GM23338 (cell line): ENCODE results near the gene TMPRSS13. TPM values are rescaled to one million over a fixed set of nuclear protein-coding genes. Genes with fewer than 3 reads are reported as not detected.

Experiments
- ATAC-seq: fragments of 200-7000 bp; cut with Tn5 transposase; 3 replicates; pipeline ENCODE4 v1.9.1; 2020
- DNase-seq: peaks from one replicate; pipeline ENCODE4 v3.0.0-alpha.2; 2015; ENCODE audit warnings: low spot score
- H2AFZ ChIP-seq: fragments of 200-600 bp; sonication (generic); 2 replicates; pipeline ENCODE4 v1.8.0; 2016; ENCODE audit warnings: antibody characterized with exemption, mild to moderate bottlenecking, moderate library complexity
- H3F3A ChIP-seq: fragments of 200-600 bp; sonication (generic); replicated peaks from 2 replicates; pipeline ENCODE4 v1.8.0; 2017; ENCODE audit warnings: antibody characterized with exemption, mixed run types, low read depth
- H3K27ac ChIP-seq: fragments of 200-600 bp; sonication (generic); 2 replicates; pipeline ENCODE4 v1.6.1; 2016; ENCODE audit warnings: low read depth
- H3K27me3 ChIP-seq: fragments of 200-600 bp; sonication (generic); 2 replicates; pipeline ENCODE4 v1.8.0; 2016; ENCODE audit warnings: mild to moderate bottlenecking, mixed run types, moderate library complexity; ENCODE audit not compliant: insufficient read depth
- H3K36me3 ChIP-seq: fragments of 200-600 bp; sonication (generic); 2 replicates; pipeline ENCODE4 v1.8.0; 2016; ENCODE audit warnings: mild to moderate bottlenecking; ENCODE audit not compliant: insufficient read depth
- H3K4me1 ChIP-seq: fragments of 200-600 bp; sonication (generic); 2 replicates; pipeline ENCODE4 v1.8.0; 2016; ENCODE audit warnings: mild to moderate bottlenecking, moderate library complexity; ENCODE audit not compliant: insufficient read depth
- H3K4me2 ChIP-seq: fragments of 200-600 bp; sonication (generic); 2 replicates; pipeline ENCODE4 v1.7.1; 2017; ENCODE audit warnings: mixed run types
- H3K4me3 ChIP-seq: fragments of 200-600 bp; sonication (generic); 2 replicates; pipeline ENCODE4 v1.6.1; 2016; ENCODE audit warnings: mixed run types
- H3K79me2 ChIP-seq: fragments of 200-600 bp; sonication (generic); replicated peaks from 2 replicates; pipeline ENCODE4 v1.8.0; 2017; ENCODE audit warnings: mild to moderate bottlenecking; ENCODE audit not compliant: insufficient read depth
- H3K9me2 ChIP-seq: fragments of 200-600 bp; sonication (generic); 2 replicates; pipeline ENCODE4 v1.8.0; 2017; ENCODE audit not compliant: insufficient read depth
- H4K20me1 ChIP-seq: fragments of 200-600 bp; sonication (generic); replicated peaks from 2 replicates; pipeline ENCODE4 v1.8.0; 2017; ENCODE audit warnings: mild to moderate bottlenecking; ENCODE audit not compliant: insufficient read depth
- H3K27ac Mint-ChIP-seq: 2 replicates; pipeline ENCODE4 v1.8.0; 2020; ENCODE audit warnings: inconsistent platforms, mild to moderate bottlenecking, moderate library complexity, mixed read lengths
- H3K27me3 Mint-ChIP-seq: 3 replicates; pipeline ENCODE4 v1.8.0; 2022; ENCODE audit warnings: low read depth, mild to moderate bottlenecking, moderate library complexity, mixed read lengths, inconsistent platforms; ENCODE audit not compliant: insufficient read depth, poor library complexity
- H3K36me3 Mint-ChIP-seq: 3 replicates; pipeline ENCODE4 v1.8.0; 2021; ENCODE audit warnings: low read depth, mild to moderate bottlenecking, inconsistent platforms, moderate library complexity, mixed read lengths
- H3K4me1 Mint-ChIP-seq: 3 replicates; pipeline ENCODE4 v1.8.0; 2020; ENCODE audit warnings: mild to moderate bottlenecking, inconsistent platforms, mixed read lengths
- H3K4me3 Mint-ChIP-seq: 3 replicates; pipeline ENCODE4 v1.8.0; 2021; ENCODE audit warnings: moderate library complexity, mild to moderate bottlenecking, inconsistent platforms, mixed read lengths
- H3K9me3 Mint-ChIP-seq: 3 replicates; pipeline ENCODE4 v1.8.0; 2020; ENCODE audit warnings: moderate library complexity, mild to moderate bottlenecking, inconsistent platforms, mixed read lengths
- CREB1 ChIP-seq: fragments of 250-450 bp; sonication (Bioruptor Pico); IDR thresholded peaks from 2 replicates; pipeline ENCODE4 v1.5.0; 2020; ENCODE audit warnings: low read depth, mild to moderate bottlenecking, moderate library complexity
- EZH2 ChIP-seq: fragments of 200-600 bp; sonication (generic); IDR thresholded peaks from one replicate; pipeline ENCODE4 v1.8.0; 2017; ENCODE audit warnings: antibody characterized with exemption, mild to moderate bottlenecking, low read depth; ENCODE audit not compliant: unreplicated experiment
- EZH2phosphoT487 ChIP-seq: fragments of 200-600 bp; sonication (generic); IDR thresholded peaks from one replicate; pipeline ENCODE4 v1.8.1; 2018; ENCODE audit warnings: antibody characterized with exemption; ENCODE audit not compliant: unreplicated experiment
- JUNB ChIP-seq: IDR thresholded peaks from one replicate; pipeline ENCODE4 v1.6.1; 2016; ENCODE audit warnings: antibody characterized with exemption; ENCODE audit not compliant: unreplicated experiment
- NANOG ChIP-seq: IDR thresholded peaks from 2 replicates; pipeline ENCODE4 v1.6.1; 2016; ENCODE audit warnings: antibody characterized with exemption, borderline replicate concordance
- POLR2AphosphoS5 ChIP-seq: IDR thresholded peaks from 2 replicates; pipeline ENCODE4 v1.6.1; 2016; ENCODE audit warnings: antibody characterized with exemption, low read depth
- STAT1 ChIP-seq: IDR thresholded peaks from one replicate; pipeline ENCODE4 v1.6.1; 2016; ENCODE audit warnings: antibody characterized with exemption; ENCODE audit not compliant: unreplicated experiment
- ZNF114 ChIP-seq: fragments of 250-450 bp; sonication (Bioruptor Pico); IDR thresholded peaks from 2 replicates; pipeline ENCODE4 v1.5.0; 2020; ENCODE audit warnings: mild to moderate bottlenecking, moderate library complexity
- ZNF331 ChIP-seq: fragments of 250-450 bp; sonication (Bioruptor Pico); IDR thresholded peaks from 2 replicates; pipeline ENCODE4 v1.5.0; 2020; ENCODE audit warnings: low read depth, mild to moderate bottlenecking, moderate library complexity
- polyA plus RNA-seq: library from polyadenylated mRNA; unstranded; fragments of >200 nt; fragmentation: Nextera tagmentation; extraction: Ambion mirVana; gene quantifications from 2 replicates; pipeline ENCODE4 v1.2.1, GENCODE V29; 2016
- total RNA-seq: library from RNA; depleted of rRNA; stranded (reverse); fragments of >200 nt; shearing (Covaris generic); gene quantifications from 2 replicates; pipeline ENCODE4 v1.2.3, GENCODE V29; 2014
- TF ChIP-seq, protein P1 (sequence below), 2 experiments: fragments of 200-600 bp in 1 of 2; sonication (generic) in 1 of 2; conservative IDR thresholded peaks; 2 replicates each; pipeline versions ENCODE4 v1.5.1 to v1.6.1; 2016 to 2017; ENCODE audit warnings: antibody characterized with exemption in 2 of 2, low read depth in 2 of 2, mild to moderate bottlenecking in 2 of 2, moderate library complexity in 1 of 2
- TF ChIP-seq, protein P2 (sequence below): fragments of 250-450 bp; sonication (Bioruptor Pico); IDR thresholded peaks from 2 replicates; pipeline ENCODE4 v1.5.0; 2020; ENCODE audit warnings: mild to moderate bottlenecking, moderate library complexity
- TF ChIP-seq, protein P3 (sequence below): IDR thresholded peaks from one replicate; pipeline ENCODE4 v1.6.1; 2018; ENCODE audit warnings: antibody characterized with exemption; ENCODE audit not compliant: unreplicated experiment
- TF ChIP-seq, protein P4 (sequence below): IDR thresholded peaks from 2 replicates; pipeline ENCODE4 v1.6.1; 2016; ENCODE audit warnings: antibody characterized with exemption

Gene TMPRSS13
- total and polyA plus RNA-seq, 2 experiments from 2014 or later = 0.31 TPM; not detected in 1

DNA sequence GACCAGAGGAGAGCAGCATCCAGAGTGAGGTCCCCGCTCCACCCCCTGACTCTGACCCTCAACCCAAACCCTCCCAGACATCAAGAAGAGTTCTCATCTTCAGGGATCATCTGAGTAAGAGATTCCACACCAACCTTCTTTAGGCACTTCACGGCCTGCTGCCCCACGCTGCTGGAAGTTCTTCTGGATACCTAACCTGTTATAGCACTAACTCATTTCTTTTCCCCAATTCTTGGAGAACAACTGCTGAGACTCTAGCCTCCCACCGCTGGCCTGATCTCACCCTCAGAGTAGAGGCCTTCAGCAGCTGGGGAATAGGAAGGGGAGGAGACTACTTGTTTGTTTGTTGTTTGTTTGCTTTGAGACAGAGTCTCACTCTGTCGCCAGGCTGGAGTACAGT is 7.3 kb downstream of the TMPRSS13 start:
- H3K4me3 Mint-ChIP-seq = no peak overlapping the region
- H3K9me2 ChIP-seq = no peaks in the 10 kb centered on the region
- H3K36me3 ChIP-seq = no peaks in the 10 kb centered on the region
- H3K79me2 ChIP-seq = no peaks in the 10 kb centered on the region
- H3K36me3 Mint-ChIP-seq = no peaks in the 10 kb centered on the region
- H3K4me3 ChIP-seq = no peak overlapping the region
- no peaks in the 10 kb centered on the region for H3K4me1 Mint-ChIP-seq
- no peak for TF ChIP-seq ZNF114 (CRISPR knock-in tag)
- TF ChIP-seq EZH2phosphoT487 = no peak
- TF ChIP-seq EZH2 = no peak
- no peak for TF ChIP-seq JUNB
- TF ChIP-seq, protein P1, sequence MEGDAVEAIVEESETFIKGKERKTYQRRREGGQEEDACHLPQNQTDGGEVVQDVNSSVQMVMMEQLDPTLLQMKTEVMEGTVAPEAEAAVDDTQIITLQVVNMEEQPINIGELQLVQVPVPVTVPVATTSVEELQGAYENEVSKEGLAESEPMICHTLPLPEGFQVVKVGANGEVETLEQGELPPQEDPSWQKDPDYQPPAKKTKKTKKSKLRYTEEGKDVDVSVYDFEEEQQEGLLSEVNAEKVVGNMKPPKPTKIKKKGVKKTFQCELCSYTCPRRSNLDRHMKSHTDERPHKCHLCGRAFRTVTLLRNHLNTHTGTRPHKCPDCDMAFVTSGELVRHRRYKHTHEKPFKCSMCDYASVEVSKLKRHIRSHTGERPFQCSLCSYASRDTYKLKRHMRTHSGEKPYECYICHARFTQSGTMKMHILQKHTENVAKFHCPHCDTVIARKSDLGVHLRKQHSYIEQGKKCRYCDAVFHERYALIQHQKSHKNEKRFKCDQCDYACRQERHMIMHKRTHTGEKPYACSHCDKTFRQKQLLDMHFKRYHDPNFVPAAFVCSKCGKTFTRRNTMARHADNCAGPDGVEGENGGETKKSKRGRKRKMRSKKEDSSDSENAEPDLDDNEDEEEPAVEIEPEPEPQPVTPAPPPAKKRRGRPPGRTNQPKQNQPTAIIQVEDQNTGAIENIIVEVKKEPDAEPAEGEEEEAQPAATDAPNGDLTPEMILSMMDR (conservative IDR thresholded peaks at IDR 0.05; ENCODE audit: low read depth in 2 of 2) = no peak
- TF ChIP-seq, protein P2, sequence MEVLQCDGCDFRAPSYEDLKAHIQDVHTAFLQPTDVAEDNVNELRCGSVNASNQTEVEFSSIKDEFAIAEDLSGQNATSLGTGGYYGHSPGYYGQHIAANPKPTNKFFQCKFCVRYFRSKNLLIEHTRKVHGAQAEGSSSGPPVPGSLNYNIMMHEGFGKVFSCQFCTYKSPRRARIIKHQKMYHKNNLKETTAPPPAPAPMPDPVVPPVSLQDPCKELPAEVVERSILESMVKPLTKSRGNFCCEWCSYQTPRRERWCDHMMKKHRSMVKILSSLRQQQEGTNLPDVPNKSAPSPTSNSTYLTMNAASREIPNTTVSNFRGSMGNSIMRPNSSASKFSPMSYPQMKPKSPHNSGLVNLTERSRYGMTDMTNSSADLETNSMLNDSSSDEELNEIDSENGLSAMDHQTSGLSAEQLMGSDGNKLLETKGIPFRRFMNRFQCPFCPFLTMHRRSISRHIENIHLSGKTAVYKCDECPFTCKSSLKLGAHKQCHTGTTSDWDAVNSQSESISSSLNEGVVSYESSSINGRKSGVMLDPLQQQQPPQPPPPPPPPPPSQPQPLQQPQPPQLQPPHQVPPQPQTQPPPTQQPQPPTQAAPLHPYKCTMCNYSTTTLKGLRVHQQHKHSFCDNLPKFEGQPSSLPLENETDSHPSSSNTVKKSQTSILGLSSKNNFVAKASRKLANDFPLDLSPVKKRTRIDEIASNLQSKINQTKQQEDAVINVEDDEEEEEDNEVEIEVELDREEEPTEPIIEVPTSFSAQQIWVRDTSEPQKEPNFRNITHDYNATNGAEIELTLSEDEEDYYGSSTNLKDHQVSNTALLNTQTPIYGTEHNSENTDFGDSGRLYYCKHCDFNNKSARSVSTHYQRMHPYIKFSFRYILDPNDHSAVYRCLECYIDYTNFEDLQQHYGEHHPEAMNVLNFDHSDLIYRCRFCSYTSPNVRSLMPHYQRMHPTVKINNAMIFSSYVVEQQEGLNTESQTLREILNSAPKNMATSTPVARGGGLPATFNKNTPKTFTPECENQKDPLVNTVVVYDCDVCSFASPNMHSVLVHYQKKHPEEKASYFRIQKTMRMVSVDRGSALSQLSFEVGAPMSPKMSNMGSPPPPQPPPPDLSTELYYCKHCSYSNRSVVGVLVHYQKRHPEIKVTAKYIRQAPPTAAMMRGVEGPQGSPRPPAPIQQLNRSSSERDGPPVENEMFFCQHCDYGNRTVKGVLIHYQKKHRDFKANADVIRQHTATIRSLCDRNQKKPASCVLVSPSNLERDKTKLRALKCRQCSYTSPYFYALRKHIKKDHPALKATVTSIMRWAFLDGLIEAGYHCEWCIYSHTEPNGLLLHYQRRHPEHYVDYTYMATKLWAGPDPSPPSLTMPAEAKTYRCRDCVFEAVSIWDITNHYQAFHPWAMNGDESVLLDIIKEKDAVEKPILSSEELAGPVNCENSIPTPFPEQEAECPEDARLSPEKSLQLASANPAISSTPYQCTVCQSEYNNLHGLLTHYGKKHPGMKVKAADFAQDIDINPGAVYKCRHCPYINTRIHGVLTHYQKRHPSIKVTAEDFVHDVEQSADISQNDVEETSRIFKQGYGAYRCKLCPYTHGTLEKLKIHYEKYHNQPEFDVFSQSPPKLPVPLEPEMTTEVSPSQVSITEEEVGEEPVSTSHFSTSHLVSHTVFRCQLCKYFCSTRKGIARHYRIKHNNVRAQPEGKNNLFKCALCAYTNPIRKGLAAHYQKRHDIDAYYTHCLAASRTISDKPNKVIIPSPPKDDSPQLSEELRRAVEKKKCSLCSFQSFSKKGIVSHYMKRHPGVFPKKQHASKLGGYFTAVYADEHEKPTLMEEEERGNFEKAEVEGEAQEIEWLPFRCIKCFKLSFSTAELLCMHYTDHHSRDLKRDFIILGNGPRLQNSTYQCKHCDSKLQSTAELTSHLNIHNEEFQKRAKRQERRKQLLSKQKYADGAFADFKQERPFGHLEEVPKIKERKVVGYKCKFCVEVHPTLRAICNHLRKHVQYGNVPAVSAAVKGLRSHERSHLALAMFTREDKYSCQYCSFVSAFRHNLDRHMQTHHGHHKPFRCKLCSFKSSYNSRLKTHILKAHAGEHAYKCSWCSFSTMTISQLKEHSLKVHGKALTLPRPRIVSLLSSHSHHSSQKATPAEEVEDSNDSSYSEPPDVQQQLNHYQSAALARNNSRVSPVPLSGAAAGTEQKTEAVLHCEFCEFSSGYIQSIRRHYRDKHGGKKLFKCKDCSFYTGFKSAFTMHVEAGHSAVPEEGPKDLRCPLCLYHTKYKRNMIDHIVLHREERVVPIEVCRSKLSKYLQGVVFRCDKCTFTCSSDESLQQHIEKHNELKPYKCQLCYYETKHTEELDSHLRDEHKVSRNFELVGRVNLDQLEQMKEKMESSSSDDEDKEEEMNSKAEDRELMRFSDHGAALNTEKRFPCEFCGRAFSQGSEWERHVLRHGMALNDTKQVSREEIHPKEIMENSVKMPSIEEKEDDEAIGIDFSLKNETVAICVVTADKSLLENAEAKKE (CRISPR knock-in tag) = no peak
- TF ChIP-seq, protein P3, sequence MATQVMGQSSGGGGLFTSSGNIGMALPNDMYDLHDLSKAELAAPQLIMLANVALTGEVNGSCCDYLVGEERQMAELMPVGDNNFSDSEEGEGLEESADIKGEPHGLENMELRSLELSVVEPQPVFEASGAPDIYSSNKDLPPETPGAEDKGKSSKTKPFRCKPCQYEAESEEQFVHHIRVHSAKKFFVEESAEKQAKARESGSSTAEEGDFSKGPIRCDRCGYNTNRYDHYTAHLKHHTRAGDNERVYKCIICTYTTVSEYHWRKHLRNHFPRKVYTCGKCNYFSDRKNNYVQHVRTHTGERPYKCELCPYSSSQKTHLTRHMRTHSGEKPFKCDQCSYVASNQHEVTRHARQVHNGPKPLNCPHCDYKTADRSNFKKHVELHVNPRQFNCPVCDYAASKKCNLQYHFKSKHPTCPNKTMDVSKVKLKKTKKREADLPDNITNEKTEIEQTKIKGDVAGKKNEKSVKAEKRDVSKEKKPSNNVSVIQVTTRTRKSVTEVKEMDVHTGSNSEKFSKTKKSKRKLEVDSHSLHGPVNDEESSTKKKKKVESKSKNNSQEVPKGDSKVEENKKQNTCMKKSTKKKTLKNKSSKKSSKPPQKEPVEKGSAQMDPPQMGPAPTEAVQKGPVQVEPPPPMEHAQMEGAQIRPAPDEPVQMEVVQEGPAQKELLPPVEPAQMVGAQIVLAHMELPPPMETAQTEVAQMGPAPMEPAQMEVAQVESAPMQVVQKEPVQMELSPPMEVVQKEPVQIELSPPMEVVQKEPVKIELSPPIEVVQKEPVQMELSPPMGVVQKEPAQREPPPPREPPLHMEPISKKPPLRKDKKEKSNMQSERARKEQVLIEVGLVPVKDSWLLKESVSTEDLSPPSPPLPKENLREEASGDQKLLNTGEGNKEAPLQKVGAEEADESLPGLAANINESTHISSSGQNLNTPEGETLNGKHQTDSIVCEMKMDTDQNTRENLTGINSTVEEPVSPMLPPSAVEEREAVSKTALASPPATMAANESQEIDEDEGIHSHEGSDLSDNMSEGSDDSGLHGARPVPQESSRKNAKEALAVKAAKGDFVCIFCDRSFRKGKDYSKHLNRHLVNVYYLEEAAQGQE = no peak
- TF ChIP-seq POLR2AphosphoS5 = no peak
- TF ChIP-seq, protein P4, sequence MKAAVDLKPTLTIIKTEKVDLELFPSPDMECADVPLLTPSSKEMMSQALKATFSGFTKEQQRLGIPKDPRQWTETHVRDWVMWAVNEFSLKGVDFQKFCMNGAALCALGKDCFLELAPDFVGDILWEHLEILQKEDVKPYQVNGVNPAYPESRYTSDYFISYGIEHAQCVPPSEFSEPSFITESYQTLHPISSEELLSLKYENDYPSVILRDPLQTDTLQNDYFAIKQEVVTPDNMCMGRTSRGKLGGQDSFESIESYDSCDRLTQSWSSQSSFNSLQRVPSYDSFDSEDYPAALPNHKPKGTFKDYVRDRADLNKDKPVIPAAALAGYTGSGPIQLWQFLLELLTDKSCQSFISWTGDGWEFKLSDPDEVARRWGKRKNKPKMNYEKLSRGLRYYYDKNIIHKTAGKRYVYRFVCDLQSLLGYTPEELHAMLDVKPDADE = no peak
- TF ChIP-seq CREB1 = no peak
- TF ChIP-seq STAT1 = no peak
- no peak for TF ChIP-seq ZNF331 (CRISPR knock-in tag)
- TF ChIP-seq NANOG = no peak
- DNase-seq (no peak), ATAC-seq (no peak)
- no peaks in the 10 kb centered on the region for H4K20me1 ChIP-seq
- no peak overlapping the region for H3K27ac ChIP-seq
- no peak overlapping the region for H2AFZ ChIP-seq
- no peaks in the 10 kb centered on the region for H3K4me1 ChIP-seq
- H3K27me3 ChIP-seq = no peaks in the 10 kb centered on the region
- no peaks in the 10 kb centered on the region for H3K9me3 Mint-ChIP-seq
- H3F3A ChIP-seq = no peaks in the 10 kb centered on the region
- H3K27me3 Mint-ChIP-seq = peaks cover 6% of the 10 kb centered on the region
- no peak overlapping the region for H3K27ac Mint-ChIP-seq
- H3K4me2 ChIP-seq = no peak overlapping the region
